GM21786 (cell line): ENCODE data around the gene XPNPEP2.
"Not testable (repeated sequence)": the region's sequence is repeated elsewhere in the genome, so short reads cannot be mapped to it uniquely, and the experiment has no call there.

Experiments
- ATAC-seq: cut with Tn5 transposase; IDR thresholded peaks from one replicate; pipeline ENCODE4 v1.9.1; 2021; ENCODE audit not compliant: unreplicated experiment

Gene XPNPEP2

GRCh38 chrX:129719931-129720530, 18.7 kb upstream of the XPNPEP2 start:
- no peak for ATAC-seq

- no peak for ATAC-seq
These were observed 18.0 kb upstream of the XPNPEP2 start for GRCh38 chrX:129720741-129721140.

- no peak for ATAC-seq
These were observed 17.4 kb upstream of the XPNPEP2 start for GRCh38 chrX:129721414-129721813.

- ATAC-seq: no peak
These were observed 16.9 kb upstream of the XPNPEP2 start for GRCh38 chrX:129721870-129722269.

- ATAC-seq: no peak
These were observed 15.3 kb upstream of the XPNPEP2 start for GRCh38 chrX:129723511-129723910.

- no peak for ATAC-seq
These were observed 14.0 kb upstream of the XPNPEP2 start for GRCh38 chrX:129724754-129725153.

GRCh38 chrX:129726307-129727111, 12.3 kb upstream of the XPNPEP2 start:
- no peak for ATAC-seq

- ATAC-seq: no peak
These were observed 10.7 kb upstream of the XPNPEP2 start for GRCh38 chrX:129728061-129728460.

GRCh38 chrX:129731228-129731627, 7.6 kb upstream of the XPNPEP2 start:
- no peak for ATAC-seq

GRCh38 chrX:129732857-129733256, 5.9 kb upstream of the XPNPEP2 start:
- ATAC-seq: no peak

- no peak for ATAC-seq
These were observed 5.4 kb upstream of the XPNPEP2 start for GRCh38 chrX:129733335-129733734.

- no peak for ATAC-seq
These were observed 2.3 kb upstream of the XPNPEP2 start for GRCh38 chrX:129736491-129736890.

GRCh38 chrX:129737916-129738315, 863 bp upstream of the XPNPEP2 start:
- ATAC-seq: no peak

GRCh38 chrX:129739578-129739977, 799 bp downstream of the XPNPEP2 start:
- ATAC-seq: no peak

- ATAC-seq: no peak
These were observed 3.3 kb downstream of the XPNPEP2 start for GRCh38 chrX:129741880-129742758.

GRCh38 chrX:129742759-129743152, 4.0 kb downstream of the XPNPEP2 start:
- not testable (repeated sequence) for ATAC-seq

- no peak for ATAC-seq
These were observed 5.0 kb downstream of the XPNPEP2 start for GRCh38 chrX:129743821-129744220.

- ATAC-seq: no peak
These were observed 6.1 kb downstream of the XPNPEP2 start for GRCh38 chrX:129744861-129745321.

GRCh38 chrX:129746557-129747470, 8.0 kb downstream of the XPNPEP2 start:
- ATAC-seq: no peak

GRCh38 chrX:129747533-129747932, 8.8 kb downstream of the XPNPEP2 start:
- no peak for ATAC-seq
